NCI-H345 treated with DMSO at 0.1 percent for 48 hours (cell line): Measurements from ENCODE around the gene HCFC2.

ENCODE experiments used
- DNase-seq: peaks from one replicate; lab custom pipeline; 2025; ENCODE audit not compliant: unreplicated experiment; lab: John Stamatoyannopoulos, UW

Gene HCFC2

GRCh38 chr12:104154286-104154685 lies 90.0 kb downstream of the HCFC2 start:
- no peak for DNase-seq

GRCh38 chr12:104154806-104155205 lies 90.5 kb downstream of the HCFC2 start:
- DNase-seq = no peak
